Activated CD4-positive, alpha-beta T cell treated with anti-CD3 and anti-CD28 coated beads for 24 hours (primary cell): ENCODE measurements around the gene MTG1.
A peak's percentile ranks its signal among the peaks of the same experiment; 100 is the strongest.
"Not testable (repeated sequence)": the region's sequence is repeated elsewhere in the genome, so short reads cannot be mapped to it uniquely, and the experiment has no call there.

Source experiments
- DNase-seq, 2 donors: peaks; one replicate each; pipeline ENCODE4 v3.0.0-alpha.2; 2020; ENCODE audit warnings: low read depth in 2 of 2

Gene MTG1

GRCh38 chr10:133359554-133359971 is 34.4 kb upstream of the MTG1 start:
- no peak for DNase-seq

GRCh38 chr10:133359972-133360610 is 33.9 kb upstream of the MTG1 start:
- DNase-seq, result no peak

GRCh38 chr10:133361227-133361626 is 32.7 kb upstream of the MTG1 start:
- DNase-seq, result no peak

GRCh38 chr10:133361773-133362441 is 32.0 kb upstream of the MTG1 start:
- DNase-seq, result no peak

GRCh38 chr10:133362846-133363245 is 31.1 kb upstream of the MTG1 start:
- DNase-seq, result no peak

GRCh38 chr10:133364645-133365431 is 29.1 kb upstream of the MTG1 start:
- DNase-seq, result no peak

GRCh38 chr10:133365461-133366129 is 28.4 kb upstream of the MTG1 start:
- DNase-seq, result no peak

- DNase-seq, result no peak
Measured at GRCh38 chr10:133366130-133366478, 27.9 kb upstream of the MTG1 start.

GRCh38 chr10:133366751-133367150 is 27.2 kb upstream of the MTG1 start:
- DNase-seq, result no peak

GRCh38 chr10:133367461-133367860 is 26.5 kb upstream of the MTG1 start:
- not testable (repeated sequence) for DNase-seq

- DNase-seq, result no peak
Measured at GRCh38 chr10:133368153-133368552, 25.8 kb upstream of the MTG1 start.

GRCh38 chr10:133370030-133370786 is 23.7 kb upstream of the MTG1 start:
- DNase-seq, result no peak

GRCh38 chr10:133372507-133372906 is 21.4 kb upstream of the MTG1 start:
- DNase-seq, result no peak

GRCh38 chr10:133373174-133374090 is 20.5 kb upstream of the MTG1 start, which contains the start of gene ECHS1:
Gene ECHS1, minus strand, starts transcription at chr10:133373354. Its CDS starts 21 bp downstream, at chr10:133373333.
- DNase-seq, result peak; percentile 91 to 96

- DNase-seq, result no peak
Measured at GRCh38 chr10:133375357-133376115, 18.4 kb upstream of the MTG1 start.

- DNase-seq, result not testable (repeated sequence)
Measured at GRCh38 chr10:133376183-133376582, 17.8 kb upstream of the MTG1 start.

GRCh38 chr10:133377025-133377817 is 16.7 kb upstream of the MTG1 start:
- DNase-seq, result no peak

GRCh38 chr10:133377818-133378250 is 16.1 kb upstream of the MTG1 start:
- DNase-seq, result no peak
